Ishikawa (cell line): ENCODE results near the gene MROH8.

Experiments
- CEBPB ChIP-seq: IDR thresholded peaks from 2 replicates; pipeline ENCODE4 v1.6.1; 2012
- CREB1 ChIP-seq: IDR thresholded peaks from 2 replicates; pipeline ENCODE4 v1.6.1; 2012; ENCODE audit warnings: low read depth
- EGR1 ChIP-seq: IDR thresholded peaks from 2 replicates; pipeline ENCODE4 v1.6.1; 2012
- EP300 ChIP-seq: IDR thresholded peaks from 2 replicates; pipeline ENCODE4 v1.6.1; 2012; ENCODE audit warnings: borderline replicate concordance
- FOXM1 ChIP-seq: IDR thresholded peaks from 2 replicates; pipeline ENCODE4 v1.6.1; 2012; ENCODE audit warnings: low read depth, borderline replicate concordance
- MAX ChIP-seq: IDR thresholded peaks from 2 replicates; pipeline ENCODE4 v1.6.1; 2012
- NFIC ChIP-seq: IDR thresholded peaks from 2 replicates; pipeline ENCODE4 v1.6.1; 2012
- RAD21 ChIP-seq: IDR thresholded peaks from 2 replicates; pipeline ENCODE4 v1.6.1; 2012; ENCODE audit warnings: low read depth
- TAF1 ChIP-seq: IDR thresholded peaks from 2 replicates; pipeline ENCODE4 v1.6.1; 2012; ENCODE audit warnings: low read depth, mild to moderate bottlenecking
- TCF12 ChIP-seq: IDR thresholded peaks from 2 replicates; pipeline ENCODE4 v1.6.1; 2012; ENCODE audit warnings: low read depth
- TEAD4 ChIP-seq: IDR thresholded peaks from 2 replicates; pipeline ENCODE4 v1.6.1; 2012
- USF1 ChIP-seq: IDR thresholded peaks from 2 replicates; pipeline ENCODE4 v1.6.1; 2012
- YY1 ChIP-seq: IDR thresholded peaks from 2 replicates; pipeline ENCODE4 v1.6.1; 2012; ENCODE audit warnings: low read depth
- ZBTB7A ChIP-seq: IDR thresholded peaks from 2 replicates; pipeline ENCODE4 v1.6.1; 2012; ENCODE audit warnings: low read depth
- TF ChIP-seq, protein P1 (sequence below): IDR thresholded peaks from 2 replicates; pipeline ENCODE4 v1.6.1; 2012; ENCODE audit warnings: low read depth, mild to moderate bottlenecking

MROH8 gene

DNA sequence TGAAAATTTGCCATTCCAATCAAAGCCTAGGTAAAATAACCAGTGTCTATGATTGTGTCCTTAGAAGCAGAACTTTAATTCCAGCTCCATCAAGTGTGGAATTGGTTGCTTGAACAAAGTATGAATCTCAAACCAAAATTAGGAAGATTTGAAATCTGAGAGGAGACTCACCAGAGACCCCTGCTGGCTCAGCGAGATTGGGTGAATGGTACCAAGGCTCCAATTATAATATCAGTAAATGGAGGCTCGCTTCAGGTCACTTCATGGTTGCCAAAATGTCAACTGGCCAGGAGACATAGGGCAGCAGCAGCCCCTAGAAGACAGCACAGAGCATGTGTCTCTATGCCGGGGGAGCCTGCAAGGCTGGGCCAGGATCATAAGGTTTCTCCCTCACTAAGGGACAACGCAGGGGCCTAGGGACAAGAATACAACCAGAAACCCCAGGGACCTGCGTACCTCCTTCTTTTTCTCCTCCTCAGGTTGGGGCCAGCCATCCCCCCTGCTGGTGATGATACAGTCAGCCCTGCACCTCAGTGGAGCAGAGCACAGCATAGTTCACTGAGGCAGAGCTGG lies 97.5 kb downstream of the MROH8 start:
- TF ChIP-seq MAX (no peak), USF1 (no peak)
- TF ChIP-seq, protein P1, sequence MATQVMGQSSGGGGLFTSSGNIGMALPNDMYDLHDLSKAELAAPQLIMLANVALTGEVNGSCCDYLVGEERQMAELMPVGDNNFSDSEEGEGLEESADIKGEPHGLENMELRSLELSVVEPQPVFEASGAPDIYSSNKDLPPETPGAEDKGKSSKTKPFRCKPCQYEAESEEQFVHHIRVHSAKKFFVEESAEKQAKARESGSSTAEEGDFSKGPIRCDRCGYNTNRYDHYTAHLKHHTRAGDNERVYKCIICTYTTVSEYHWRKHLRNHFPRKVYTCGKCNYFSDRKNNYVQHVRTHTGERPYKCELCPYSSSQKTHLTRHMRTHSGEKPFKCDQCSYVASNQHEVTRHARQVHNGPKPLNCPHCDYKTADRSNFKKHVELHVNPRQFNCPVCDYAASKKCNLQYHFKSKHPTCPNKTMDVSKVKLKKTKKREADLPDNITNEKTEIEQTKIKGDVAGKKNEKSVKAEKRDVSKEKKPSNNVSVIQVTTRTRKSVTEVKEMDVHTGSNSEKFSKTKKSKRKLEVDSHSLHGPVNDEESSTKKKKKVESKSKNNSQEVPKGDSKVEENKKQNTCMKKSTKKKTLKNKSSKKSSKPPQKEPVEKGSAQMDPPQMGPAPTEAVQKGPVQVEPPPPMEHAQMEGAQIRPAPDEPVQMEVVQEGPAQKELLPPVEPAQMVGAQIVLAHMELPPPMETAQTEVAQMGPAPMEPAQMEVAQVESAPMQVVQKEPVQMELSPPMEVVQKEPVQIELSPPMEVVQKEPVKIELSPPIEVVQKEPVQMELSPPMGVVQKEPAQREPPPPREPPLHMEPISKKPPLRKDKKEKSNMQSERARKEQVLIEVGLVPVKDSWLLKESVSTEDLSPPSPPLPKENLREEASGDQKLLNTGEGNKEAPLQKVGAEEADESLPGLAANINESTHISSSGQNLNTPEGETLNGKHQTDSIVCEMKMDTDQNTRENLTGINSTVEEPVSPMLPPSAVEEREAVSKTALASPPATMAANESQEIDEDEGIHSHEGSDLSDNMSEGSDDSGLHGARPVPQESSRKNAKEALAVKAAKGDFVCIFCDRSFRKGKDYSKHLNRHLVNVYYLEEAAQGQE, result no peak

DNA sequence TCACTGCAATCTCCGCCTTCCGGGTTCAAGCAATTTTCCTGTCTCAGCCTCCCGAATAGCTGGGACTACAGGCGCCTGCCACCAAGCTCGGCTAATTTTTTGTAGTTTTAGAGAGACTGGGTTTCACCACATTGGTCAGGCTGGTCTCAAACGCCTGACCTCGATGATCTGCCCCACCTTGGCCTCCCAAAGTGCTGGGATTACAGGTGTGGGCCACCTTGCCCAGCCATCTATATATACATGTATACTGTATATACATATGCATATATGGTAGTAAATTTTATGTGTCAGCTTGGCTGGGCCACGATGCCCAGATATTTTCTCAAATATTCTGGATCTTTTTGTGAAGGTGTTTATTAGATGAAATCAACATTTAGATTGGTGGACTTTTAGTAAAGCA lies 102.3 kb downstream of the MROH8 start:
- TF ChIP-seq EGR1 (no peak), FOXM1 (no peak), TEAD4 (no peak), TAF1 (no peak), YY1 (no peak)
- TF ChIP-seq, protein P1, result no peak

DNA sequence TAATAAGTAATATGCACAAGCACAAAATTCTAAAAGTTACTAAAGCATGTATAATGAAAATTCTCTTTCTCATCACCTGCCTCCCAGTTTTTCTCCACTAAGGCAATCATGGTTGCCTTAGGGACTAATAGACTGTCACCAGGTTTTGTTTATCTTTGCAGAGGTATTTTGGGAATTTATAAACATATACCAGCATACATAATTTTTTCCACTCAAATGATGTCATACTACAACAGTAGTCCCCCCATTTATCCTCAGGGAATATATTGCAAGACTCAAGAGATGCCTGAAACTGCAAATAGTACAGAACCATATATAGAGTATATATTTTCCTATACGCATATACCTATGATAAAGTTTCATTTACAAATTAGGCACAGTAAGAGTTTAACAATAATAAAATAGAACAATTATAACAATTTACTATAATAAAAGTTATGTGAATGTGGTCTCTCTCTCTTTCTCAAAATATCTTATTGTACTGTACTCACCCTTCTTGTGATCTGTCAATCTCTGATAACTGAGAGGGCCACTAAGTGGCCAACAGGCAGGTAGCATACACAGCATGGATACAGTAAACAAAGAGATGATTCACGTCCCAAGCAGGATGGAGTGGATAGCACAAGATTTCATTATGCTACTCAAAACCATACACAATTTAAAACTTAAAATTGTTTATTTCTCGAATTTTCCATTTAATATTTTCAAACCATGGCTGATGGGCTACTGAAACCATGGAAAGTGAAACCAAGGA lies 103.2 kb downstream of the MROH8 start:
- no peak for TF ChIP-seq NFIC
- no peak for TF ChIP-seq EP300
- TF ChIP-seq MAX, result no peak
- no peak for TF ChIP-seq CEBPB
- TF ChIP-seq ZBTB7A, result no peak
- TF ChIP-seq TEAD4, result no peak
- no peak for TF ChIP-seq EGR1
- no peak for TF ChIP-seq TCF12
- no peak for TF ChIP-seq YY1
- TF ChIP-seq FOXM1, result no peak

DNA sequence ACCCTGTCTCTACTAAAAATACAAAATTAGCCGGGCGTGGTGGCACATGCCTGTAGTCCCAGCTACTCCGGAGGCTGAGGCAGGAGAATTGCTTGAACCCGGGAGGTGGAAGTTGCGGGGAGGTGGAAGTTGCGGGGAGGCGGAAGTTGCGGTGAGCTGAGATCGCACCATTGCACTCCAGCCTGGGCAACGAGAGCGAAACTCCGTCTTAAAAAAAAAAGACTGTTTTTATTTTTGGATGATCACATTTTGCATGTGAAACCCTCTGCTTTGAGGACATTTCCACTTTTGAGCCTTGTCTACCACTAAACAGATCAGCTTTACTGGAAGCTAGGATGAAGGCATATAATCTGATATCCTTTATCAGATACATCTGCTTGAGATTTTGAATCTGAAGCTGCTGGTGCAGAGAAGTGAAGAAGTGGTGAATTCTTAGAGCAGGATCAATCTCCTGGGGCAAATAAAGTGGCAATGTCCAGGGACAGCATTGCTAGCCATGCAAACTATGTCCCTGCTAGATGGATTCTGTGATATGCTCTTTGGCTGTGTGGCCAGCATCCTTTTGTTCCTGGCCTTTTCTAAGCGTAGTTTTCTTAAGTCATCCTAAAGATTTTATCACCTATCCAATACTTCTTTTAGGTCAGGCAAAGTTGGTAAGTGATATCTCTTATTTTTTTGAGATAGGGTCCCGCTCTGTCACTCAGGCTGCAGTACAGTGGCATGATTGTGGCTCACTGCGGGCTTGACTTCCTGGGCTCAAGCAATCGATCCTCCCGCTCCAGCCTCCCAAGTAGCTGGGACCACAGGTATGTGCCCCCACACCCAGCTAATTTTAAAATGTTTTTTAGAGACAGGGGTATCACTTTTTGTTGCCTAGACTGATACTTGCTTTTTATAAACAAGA lies 106.8 kb downstream of the MROH8 start:
- TF ChIP-seq USF1 (no peak), TAF1 (no peak), RAD21 (no peak), TEAD4 (no peak), CREB1 (no peak), TCF12 (no peak), EGR1 (no peak), CEBPB (no peak), FOXM1 (no peak), ZBTB7A (no peak), MAX (no peak), NFIC (no peak), EP300 (no peak), YY1 (no peak)
- TF ChIP-seq, protein P1, result no peak
